Right lung (tissue), 5 donors: ENCODE measurements around the gene FBXL5. TPM values are rescaled to one million over a fixed set of nuclear protein-coding genes. Genes with fewer than 3 reads are reported as not detected.

Source experiments
- DNase-seq, 2 donors: peaks; one replicate each; pipeline ENCODE4 v3.0.0-alpha.2; 2013
- polyA plus RNA-seq, 5 donors: library from polyadenylated mRNA; unstranded; fragments of 120-200 nt; gene quantifications; one replicate each; pipeline versions ENCODE4 v1.2.1 to v1.2.3, GENCODE V29; 2013; ENCODE audit warnings: inconsistent platforms in 1 of 5, low replicate concordance in 1 of 5; ENCODE audit not compliant: insufficient read length in 5 of 5, insufficient read depth in 1 of 5

The FBXL5 gene
- polyA plus RNA-seq, 5 donors = 79.7 to 120 (median 104) TPM

DNA sequence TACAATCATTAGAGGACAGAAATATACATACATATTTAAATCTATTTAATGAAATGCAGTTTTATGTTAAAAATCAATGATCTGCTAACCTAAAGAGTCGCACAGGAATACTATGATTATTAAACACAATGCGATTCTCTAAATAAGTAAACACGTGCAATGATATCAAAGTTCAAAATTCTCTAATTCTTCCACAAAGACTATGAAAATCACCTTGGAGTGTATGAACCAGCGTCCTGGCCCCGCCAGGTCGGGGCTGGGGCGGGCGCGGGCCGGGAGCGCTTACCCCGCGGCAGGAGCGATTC is 25.9 kb upstream of the FBXL5 start:
- DNase-seq = no peak

GRCh38 chr4:15677507-15677988 is 22.4 kb upstream of the FBXL5 start:
- DNase-seq = no peak

GRCh38 chr4:15676899-15677298 is 21.7 kb upstream of the FBXL5 start:
- no peak for DNase-seq

DNA sequence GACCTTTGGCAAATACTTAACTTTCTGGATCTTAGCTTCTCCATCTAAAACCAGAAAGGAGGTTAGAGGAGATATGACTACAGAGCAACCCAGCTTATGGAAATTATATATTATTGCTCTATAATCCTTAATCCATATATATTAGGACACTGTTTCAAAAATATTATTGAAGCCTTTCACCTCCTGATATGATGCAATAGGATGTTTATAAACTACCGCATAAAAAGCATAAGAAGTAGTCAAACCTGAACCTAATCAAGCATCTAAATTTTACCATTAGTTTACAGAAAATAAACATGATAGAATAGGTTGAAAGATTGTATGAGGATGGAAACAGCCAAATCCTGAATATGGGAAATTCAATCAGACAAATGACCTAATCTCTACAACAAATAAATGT is 20.9 kb upstream of the FBXL5 start:
- DNase-seq = no peak

DNA sequence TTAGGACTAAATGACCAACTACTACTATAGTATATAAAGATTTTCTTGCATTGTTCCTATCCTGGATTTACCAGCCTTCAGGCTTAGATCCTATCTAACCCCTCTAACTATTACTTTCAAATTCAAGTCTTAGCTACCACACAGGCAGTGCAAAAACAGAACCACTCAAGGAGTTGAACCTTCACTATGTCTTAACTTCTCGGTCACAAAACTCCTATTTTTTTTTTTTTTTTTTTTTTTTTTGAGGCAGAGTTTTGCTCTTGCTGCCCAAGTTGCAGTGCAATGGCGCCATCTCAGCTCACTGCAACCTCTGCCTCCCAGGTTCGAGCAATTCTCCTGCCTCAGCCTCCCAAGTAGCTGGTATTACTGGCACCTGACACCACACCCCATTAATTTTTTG is 20.2 kb upstream of the FBXL5 start:
- no peak for DNase-seq

GRCh38 chr4:15674926-15675325 is 19.8 kb upstream of the FBXL5 start:
- DNase-seq = no peak

DNA sequence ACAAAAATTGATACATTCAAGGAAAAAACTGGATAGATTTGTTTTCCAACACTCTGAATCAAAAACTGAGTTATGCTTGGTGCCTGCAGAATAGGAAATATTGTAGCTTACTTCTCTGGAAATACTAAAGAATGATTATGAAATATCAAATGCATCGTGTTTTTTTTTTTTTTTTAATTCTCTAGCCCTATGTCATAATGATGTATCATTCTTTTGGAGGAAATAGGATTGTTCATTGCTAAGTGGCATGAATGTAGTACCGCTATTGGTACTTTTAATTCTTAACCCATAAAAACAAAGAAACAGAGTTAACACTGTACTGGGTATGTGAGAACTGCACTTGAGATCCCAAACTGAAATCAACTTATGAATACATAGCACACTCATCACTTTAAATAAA is 18.9 kb upstream of the FBXL5 start:
- no peak for DNase-seq

GRCh38 chr4:15673337-15673736 is 18.2 kb upstream of the FBXL5 start:
- DNase-seq = no peak

DNA sequence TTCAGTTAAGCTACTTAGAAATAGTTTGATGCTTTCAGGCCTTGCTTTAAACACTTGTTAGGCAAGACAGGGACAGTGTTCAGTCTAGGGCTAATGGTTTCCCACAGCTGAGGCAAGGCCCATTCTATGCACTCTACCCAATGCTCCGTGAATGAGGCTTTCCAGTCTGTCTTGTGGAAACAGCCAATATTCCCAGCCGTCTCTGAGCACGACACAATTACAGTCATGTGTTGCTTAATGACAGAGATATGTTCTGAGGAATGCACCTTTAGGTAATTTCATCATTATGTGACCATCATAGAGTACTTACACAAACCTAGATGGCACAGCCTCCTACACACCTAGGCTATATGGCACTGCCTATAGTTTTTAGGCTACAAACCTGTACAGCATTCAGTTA is 16.9 kb upstream of the FBXL5 start:
- DNase-seq = no peak

DNA sequence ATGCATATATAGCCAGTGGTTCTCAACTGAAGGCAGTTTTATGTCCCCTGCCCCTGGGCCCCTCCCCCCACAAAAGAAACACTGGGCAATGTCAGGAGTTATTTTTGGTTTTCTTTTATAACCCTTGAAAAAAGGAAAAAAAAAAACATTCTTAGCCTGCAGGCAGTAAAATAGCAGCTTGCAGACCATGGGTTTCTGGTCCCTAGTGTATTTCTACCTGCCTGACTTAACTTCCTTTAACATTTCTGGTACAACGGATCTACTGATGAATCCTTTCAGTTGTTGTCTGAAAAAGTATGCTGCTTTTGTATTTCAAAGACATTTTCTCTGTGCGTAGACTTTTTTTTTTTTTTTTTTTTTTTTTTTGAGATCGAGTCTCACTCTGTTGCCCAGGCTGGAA is 15.4 kb upstream of the FBXL5 start:
- DNase-seq = no peak

DNA sequence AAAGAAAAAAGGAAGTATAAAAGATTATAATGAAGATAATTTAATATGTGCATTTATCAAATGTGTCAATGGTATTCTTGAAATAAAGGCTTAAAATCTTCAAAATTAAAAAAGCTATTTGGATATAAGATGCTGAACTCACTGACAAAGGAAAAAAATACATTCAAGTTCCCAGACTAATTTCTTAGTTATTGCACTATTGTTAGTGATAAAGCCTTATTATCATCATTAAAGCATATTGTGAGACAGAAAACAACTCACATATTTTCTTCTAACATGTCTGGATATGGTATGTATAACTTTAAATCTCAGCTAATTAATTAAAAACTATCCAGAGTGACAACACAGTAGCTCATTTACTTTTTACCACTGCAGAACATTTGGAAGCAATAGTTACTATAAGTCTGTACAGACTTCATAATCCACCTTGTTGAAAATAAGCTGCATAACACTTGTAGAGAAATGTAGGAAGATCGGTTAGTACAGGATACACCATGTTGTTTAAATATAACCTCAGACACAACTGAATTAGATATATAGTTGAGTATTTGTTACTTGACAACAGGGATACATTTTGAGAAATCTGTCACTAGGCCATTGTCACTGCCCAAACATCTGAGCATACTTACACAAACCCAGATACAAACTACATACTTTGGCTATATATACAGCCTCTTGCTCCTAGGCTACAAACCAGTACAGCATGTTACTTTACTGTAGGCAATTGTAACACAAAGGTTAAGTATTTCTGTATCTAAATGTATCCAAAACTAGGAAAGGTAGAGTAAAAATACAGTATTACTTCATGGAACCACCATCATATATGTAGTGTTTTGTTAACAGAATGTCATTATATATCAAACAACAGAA is 13.6 kb upstream of the FBXL5 start:
- DNase-seq = no peak

GRCh38 chr4:15667006-15667405 is 11.8 kb upstream of the FBXL5 start:
- no peak for DNase-seq

DNA sequence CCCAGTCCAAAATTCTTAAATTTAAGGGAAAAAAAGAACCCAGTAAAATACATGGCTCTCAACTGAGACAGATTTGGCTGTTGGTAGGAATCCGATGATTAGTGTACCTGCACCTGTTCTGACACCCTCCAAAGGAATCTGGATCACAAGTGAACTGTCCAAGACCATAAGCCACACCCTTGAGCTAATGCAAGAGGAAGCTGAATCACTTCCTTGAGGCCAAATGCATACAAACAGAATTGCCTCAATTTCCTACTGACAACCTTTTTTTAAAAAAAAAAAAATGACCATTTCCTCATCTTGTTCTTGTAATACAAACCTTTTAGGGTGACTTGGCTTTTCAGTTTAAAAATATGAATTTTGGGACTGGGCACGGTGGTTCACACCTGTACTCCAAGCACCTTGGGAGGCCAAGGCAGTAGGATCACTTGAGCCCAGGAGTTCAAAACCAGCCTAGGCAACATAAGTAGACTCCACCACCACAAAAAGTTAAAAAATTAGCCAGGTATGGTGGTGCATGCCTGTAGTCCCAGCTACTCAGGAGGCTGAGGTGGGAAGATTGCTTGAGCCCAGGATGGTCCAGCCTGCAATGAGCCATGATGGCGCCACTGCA is 10.7 kb upstream of the FBXL5 start:
- DNase-seq = no peak

DNA sequence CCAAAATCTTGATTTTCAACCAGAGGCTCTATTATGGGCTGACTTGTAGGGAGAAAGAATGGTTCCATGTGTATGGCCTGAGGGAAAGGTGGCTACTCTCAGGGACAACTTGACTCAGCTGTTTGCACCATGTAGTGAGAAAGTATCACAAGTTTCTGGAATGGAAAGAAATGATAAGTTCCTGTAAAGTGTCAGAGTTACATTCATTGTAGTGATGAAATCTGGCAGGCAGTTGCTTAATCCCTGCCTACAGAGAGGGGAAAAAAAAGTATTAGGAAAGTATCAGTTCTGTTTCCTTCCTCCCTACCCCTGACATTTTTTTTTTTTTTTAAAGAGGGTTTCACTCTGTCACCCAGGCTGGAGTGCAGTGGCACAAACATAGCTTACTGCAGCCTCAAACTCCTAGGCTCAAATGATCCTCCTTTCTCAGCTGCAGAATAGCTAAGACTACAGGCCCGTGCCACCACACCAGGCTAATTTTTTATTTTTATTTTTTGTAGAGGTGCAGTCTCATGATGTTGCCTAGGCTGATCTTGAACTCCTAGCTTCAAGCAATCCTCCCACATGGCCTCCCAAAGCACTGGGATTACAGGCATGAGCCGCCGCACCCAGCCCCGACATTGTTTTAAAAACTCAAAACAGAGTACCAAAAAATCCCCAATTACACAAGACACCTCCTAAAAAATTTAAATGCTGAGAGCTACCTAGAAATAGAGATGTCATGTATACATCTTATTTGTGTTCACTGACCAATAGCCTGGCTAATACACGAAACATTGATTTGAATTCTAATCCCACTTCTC is 4.8 kb upstream of the FBXL5 start:
- DNase-seq = no peak

DNA sequence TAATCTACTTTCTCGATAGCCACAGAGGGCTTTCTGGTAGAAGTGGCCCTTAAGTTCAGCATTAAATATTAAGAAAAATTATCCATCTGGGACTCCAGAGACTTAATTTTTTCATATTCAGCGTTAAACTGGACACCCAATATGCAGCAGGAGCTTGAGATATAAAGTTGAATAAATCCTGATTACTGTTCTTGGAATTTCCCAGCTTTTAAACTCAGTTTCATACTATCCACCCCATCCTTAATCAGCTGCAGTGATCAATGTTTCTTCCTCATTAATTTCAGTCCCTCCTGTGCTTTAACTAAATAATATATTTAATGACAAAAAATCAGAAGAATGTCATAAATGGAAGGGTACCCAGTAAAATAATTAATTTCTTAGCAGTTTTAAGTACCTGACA is 3.6 kb upstream of the FBXL5 start:
- no peak for DNase-seq

DNA sequence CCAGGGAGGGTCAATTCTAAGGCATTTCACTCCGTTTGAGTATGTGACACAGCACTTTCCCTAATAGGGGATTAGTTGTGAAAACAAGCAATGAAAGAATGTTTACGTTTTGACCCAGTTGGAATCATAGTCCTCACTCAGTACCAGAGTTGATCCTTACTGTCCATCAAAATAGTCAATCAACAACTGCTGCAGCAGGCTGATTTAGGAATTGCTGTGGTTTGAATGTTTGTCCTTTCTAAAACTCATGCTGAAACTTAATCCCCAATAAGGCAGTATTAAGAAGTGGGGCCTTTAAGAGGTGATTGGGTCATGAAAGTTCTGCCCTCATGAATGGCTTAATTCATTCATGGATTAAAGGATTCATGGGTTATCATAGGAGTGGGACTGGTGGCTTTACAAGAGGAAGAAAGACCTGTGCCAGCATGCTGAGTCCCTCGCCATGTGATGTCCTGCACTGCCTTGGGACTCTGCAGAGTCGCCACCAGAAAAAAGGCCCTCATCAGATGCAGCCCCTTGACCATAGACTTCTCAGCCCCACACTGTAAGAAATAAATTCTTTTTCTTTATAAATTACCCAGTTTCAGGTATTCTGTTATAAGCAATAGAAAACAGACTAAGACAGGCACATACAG is 3.1 kb upstream of the FBXL5 start:
- no peak for DNase-seq

GRCh38 chr4:15657366-15657765 is 2.2 kb upstream of the FBXL5 start:
- DNase-seq = no peak

DNA sequence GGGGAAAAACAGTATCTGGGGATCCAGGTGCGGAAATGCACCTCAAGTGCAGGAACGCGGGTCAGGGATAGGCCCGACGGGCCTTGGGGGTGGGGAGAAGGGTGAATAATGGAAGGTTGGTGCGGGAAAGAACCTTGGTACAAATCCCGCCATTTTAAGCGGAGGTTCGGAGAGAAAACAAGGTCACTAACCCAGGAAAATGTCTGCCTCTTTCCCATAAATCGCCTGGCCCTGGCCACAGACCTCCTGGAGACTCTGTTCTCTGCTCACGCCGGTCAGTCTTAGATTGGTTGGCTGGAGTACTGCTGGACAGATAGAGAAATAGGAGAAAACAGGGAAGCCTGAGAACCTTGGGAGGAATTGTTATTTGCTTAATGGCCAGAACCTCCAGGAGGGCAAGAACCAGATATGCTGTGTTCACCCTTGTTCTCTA is 897 bp upstream of the FBXL5 start:
- DNase-seq = peak in 1 of 2 donors; percentile 32

DNA sequence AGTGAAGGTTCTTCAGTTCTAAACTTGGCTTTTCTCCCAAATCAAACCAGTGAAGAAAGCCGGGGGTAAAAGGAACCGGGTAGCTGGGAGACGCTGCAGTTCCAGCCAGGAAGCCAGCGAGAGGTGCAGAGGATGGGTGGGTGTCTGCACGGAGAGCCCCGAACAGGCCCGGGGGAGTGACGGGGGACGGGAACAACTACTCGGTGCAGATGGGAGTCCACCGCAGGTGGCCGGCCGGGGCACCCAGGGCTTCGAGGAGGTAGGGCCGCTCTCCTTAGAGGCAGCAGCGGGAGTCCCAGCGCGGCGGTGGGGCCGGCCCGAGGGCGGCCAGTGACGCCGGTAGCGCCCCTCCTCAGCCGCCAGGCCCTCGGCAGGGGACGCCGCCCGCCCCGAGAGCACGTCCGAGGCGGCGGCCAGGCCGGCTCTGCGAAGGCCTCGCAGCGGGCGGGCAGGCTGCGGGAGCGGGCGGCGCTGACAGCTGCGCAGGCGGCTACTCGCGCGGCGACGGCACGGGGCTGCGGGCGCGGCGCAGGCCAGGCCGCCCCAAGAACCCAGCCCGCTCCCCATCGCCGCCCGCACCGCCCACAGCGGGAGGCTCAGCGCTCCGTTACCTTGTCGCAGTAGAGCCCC is 449 bp downstream of the FBXL5 start:
- DNase-seq = peak; percentile 44 to 53

DNA sequence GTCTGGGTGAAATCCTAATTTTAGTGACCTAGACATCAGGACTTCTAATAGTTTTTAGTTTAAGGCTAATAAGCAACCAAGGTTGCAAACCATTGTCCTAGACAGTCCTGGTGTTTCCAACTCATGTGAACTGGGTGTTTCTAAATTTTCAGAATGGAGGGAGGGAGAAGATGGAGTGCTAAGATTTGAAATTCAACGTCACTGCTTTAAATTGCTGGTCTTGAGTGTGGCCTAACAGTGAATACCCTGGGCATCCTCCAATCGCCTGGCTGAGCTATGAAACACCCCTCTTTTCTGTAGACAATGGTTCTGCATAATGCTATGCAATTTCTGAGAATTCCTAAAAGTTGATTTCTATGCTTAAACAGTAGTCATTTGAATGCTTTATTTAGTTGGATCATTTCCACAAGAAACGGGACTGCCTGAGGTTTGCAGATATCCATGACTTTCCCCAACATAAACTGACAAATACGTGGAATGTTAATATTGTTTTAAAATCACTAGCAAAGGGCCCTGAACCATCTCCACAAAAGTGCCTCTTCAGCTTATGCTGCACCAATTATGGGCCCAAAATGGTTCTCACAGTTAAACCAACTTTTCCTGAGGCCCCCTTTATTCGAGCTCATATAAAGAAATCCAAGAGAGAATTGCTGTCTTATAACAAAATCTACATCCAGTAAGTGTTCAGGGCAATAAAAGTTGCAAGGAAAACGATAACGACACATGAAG is 1.1 kb downstream of the FBXL5 start:
- DNase-seq = peak; percentile 41 to 55

DNA sequence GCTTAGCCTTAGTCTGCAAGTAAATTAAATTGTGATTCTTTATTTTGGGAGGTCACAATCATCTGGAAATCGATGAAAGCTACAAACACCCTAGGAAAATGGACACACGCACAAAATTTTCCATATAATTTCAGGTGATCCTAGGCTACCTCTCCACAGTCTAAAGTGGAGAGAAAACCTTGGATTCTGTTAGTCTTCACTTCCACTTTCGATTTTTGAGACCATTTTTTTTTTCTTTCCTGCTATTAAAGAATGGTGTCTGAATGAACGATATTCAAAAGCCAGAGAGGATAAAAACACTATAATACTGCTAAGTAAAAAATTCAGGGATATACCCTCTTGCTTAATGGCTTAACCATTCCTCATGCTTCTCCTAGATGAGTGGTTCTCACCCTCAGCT is 1.7 kb downstream of the FBXL5 start:
- no peak for DNase-seq
